GM19463 (cell line): ENCODE results near the gene ARFRP1.

Source experiments
- ATAC-seq: cut with Tn5 transposase; IDR thresholded peaks from one replicate; pipeline ENCODE4 v1.9.1; 2021; ENCODE audit warnings: mild to moderate bottlenecking, moderate library complexity; ENCODE audit not compliant: unreplicated experiment

Gene ARFRP1

GRCh38 chr20:63707558-63708300 is at the start of gene ARFRP1, which contains the start of gene ZGPAT:
TSS of gene ARFRP1 (minus strand) at chr20:63707976. CDS start at chr20:63707091, 885 bp downstream.
TSS of gene ZGPAT (plus strand) at chr20:63708039. CDS start at chr20:63708581, 542 bp downstream.
- ATAC-seq = peak; percentile 77

GRCh38 chr20:63756648-63756991 is 48.8 kb upstream of the ARFRP1 start:
- no peak for ATAC-seq

- no peak for ATAC-seq
These were observed 48.3 kb upstream of the ARFRP1 start for GRCh38 chr20:63755933-63756647.

GRCh38 chr20:63754008-63754407 is 46.2 kb upstream of the ARFRP1 start:
- no peak for ATAC-seq

- ATAC-seq = no peak
These were observed 45.6 kb upstream of the ARFRP1 start for GRCh38 chr20:63753381-63753780.

GRCh38 chr20:63752411-63753101 is 44.8 kb upstream of the ARFRP1 start:
- ATAC-seq = no peak

GRCh38 chr20:63751471-63752271 is 43.9 kb upstream of the ARFRP1 start:
- no peak for ATAC-seq

GRCh38 chr20:63750807-63751470 is 43.2 kb upstream of the ARFRP1 start:
- no peak for ATAC-seq

GRCh38 chr20:63749597-63750508 is 42.1 kb upstream of the ARFRP1 start:
- no peak for ATAC-seq

- no peak for ATAC-seq
These were observed 41.1 kb upstream of the ARFRP1 start for GRCh38 chr20:63748934-63749270.

- no peak for ATAC-seq
These were observed 40.5 kb upstream of the ARFRP1 start for GRCh38 chr20:63748070-63748933.

- no peak for ATAC-seq
These were observed 39.9 kb upstream of the ARFRP1 start for GRCh38 chr20:63747622-63748069.

GRCh38 chr20:63746751-63747315 is 39.1 kb upstream of the ARFRP1 start:
- ATAC-seq = no peak

- ATAC-seq = no peak
These were observed 38.4 kb upstream of the ARFRP1 start for GRCh38 chr20:63745961-63746731.

GRCh38 chr20:63745424-63745805 is 37.6 kb upstream of the ARFRP1 start:
- ATAC-seq = no peak

GRCh38 chr20:63744574-63745423 is 37.0 kb upstream of the ARFRP1 start:
- no peak for ATAC-seq
